Activated T-cell treated with anti-CD3 and anti-CD28 coated beads, Interleukin-2, amount 50 U/mL, for 24 hours (primary cell): ENCODE measurements around the gene NECAP2.
"Not testable (repeated sequence)": the region's sequence is repeated elsewhere in the genome, so short reads cannot be mapped to it uniquely, and the experiment has no call there.

Experiments used
- DNase-seq: peaks from one replicate; pipeline ENCODE4 v3.0.0-alpha.2; 2020
- H3K27ac Mint-ChIP-seq: 2 replicates; pipeline ENCODE4 v1.8.0; 2020; ENCODE audit warnings: mild to moderate bottlenecking, mixed read lengths
- H3K27me3 Mint-ChIP-seq: 2 replicates; pipeline ENCODE4 v1.8.0; 2020; ENCODE audit warnings: mixed read lengths
- H3K36me3 Mint-ChIP-seq: 2 replicates; pipeline ENCODE4 v1.8.0; 2020; ENCODE audit warnings: low read depth, mixed read lengths
- H3K4me1 Mint-ChIP-seq: 2 replicates; pipeline ENCODE4 v1.8.0; 2020; ENCODE audit warnings: low read depth, mixed read lengths
- H3K4me3 Mint-ChIP-seq: 2 replicates; pipeline ENCODE4 v1.8.0; 2020; ENCODE audit warnings: mild to moderate bottlenecking, moderate library complexity, mixed read lengths
- H3K9me3 Mint-ChIP-seq: 2 replicates; pipeline ENCODE4 v1.8.0; 2020; ENCODE audit warnings: mixed read lengths

The NECAP2 gene

DNA sequence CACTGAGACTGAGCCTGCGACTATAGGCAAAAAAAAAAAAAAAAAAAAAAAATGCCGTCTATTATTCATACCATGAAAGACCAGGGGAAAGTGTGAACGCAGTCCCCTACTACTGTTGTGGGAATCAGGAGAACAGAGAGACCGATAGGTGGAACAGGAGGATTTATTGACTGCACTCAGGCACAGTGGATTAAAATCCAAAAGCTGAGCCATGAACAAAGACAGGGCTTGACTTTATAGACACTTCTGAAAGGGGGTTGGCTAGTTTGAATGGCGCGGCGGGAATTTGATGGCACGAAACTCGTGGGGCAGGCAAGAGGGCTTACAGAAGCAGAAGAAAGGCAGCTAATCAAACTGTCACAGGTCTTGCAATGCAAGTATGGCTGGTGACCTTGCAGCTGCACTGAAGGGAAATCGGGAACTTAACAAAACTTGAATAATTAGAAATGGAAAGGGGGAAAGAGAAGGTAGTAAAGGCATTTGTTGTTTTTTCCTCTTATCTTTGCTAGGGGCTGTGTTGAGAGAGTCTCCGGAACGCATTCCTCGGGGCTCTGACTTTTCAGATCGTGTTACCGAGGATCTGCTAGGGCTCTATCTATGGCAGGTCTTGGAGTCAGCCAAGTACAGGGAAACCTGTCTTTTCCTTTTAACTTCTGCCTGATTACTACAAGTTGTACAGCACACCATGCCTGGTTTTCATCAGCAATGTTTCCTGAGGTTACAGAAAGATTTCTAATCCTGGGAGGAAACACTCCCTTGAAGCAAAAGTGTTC is 66.0 kb downstream of the NECAP2 start:
- not testable (repeated sequence) for H3K4me1 Mint-ChIP-seq, H3K4me3 Mint-ChIP-seq, H3K27me3 Mint-ChIP-seq, DNase-seq, H3K9me3 Mint-ChIP-seq, H3K27ac Mint-ChIP-seq, H3K36me3 Mint-ChIP-seq

DNA sequence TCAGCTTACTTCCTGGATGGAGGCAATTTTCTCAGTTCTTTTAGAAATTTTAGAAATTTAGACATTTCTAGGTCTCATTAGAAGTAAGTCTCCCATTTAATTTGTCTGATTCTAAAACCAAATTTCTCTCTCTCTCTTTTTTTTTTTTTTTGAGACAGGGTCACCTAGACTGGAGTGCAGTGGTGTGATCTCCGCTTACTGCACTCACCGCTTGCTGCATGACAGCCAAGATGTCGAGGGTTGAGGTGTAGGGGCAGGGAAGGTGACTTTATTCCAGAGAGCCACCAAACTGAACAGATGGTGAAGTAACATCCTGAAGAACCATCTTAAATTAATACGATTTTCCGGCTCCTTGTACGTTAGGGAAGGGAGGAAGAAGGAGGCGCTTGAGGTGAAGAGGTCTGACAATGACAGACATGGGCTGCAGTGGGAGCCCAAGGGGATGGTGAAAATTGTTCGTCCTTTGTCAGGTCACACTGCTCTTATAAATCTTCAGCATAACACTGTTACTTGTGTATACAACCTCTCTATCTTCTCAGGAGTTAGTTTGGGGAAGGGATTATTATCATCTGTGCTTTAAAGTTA is 68.4 kb downstream of the NECAP2 start:
- not testable (repeated sequence) for H3K36me3 Mint-ChIP-seq, H3K9me3 Mint-ChIP-seq, H3K4me3 Mint-ChIP-seq, DNase-seq, H3K27me3 Mint-ChIP-seq, H3K4me1 Mint-ChIP-seq, H3K27ac Mint-ChIP-seq
